GM18526 (cell line): ENCODE measurements around the gene TRIM15.

Experiments
- POLR2A ChIP-seq: IDR thresholded peaks from 3 replicates; pipeline ENCODE4 v1.6.1; 2011; ENCODE audit not compliant: insufficient read length; ENCODE audit errors: extremely low read depth

TRIM15 gene

DNA sequence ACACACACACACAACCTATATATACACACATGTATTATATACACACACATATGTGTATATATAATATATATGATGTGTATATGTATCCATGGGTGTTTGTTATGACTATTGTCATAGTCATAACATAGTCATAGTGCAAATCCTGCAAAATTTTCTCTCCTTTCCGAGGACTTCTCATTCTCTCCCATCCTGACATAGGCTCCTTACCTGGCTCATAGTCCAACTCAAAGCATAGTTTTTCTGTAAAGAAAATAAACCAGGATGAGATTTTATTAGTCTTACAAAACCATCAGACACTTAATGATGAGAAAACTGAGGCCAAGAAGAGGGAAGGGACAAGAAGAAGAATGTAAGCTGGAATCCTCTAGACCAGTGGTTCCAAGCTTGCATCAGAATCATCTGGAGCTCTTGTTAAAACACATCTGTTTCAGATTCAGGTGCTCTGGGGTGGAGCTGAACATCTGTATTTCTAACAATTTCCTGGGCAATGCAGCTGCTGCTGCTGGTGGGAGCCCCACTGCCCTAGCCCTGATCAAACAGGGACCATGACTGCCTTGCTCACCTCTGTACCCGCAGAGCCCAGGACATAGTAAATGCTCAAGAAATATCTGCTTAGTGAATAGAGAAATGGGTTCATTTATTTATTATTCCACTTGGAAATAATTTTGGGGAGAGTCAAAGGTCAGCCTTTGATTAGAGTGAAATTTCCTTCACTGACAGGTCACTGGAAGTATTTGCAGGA lies 7.7 kb upstream of the TRIM15 start:
- TF ChIP-seq POLR2A: no peak

DNA sequence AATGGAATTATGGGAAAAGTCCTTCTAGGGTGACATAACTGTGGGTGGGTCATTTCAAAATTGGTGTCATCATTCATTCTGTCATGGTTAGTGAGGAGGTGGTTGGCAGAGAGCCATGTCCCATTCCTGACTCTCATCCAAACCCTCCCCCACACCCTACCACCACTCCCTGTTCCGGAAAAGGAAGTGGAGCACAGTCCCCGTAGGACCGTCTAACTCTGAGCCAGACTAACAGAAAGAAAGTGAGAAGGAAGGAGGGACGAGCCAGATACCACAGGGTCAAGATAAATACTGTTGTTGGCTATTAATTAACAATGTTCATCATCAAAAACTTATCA lies 7.1 kb upstream of the TRIM15 start:
- TF ChIP-seq POLR2A: no peak

DNA sequence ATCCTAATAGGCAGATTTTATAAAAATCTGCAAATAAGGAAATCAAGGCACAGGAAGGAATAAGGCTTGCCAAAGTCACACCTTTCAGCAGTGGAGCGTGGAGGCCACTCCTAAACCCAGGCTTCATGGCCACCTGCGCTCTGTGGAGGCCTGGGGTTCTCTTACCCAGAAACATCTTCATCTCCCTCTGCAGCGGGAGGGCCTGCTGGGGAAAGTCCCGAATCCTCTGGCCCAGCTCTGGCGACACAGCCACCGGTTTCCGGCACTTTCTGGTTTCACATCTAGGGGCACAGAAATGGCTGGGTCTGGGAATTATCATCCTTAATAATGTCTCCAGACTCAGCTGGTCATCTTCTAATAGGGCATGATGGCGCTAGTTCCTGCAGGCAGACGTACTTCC lies 6.6 kb upstream of the TRIM15 start:
- no peak for TF ChIP-seq POLR2A

DNA sequence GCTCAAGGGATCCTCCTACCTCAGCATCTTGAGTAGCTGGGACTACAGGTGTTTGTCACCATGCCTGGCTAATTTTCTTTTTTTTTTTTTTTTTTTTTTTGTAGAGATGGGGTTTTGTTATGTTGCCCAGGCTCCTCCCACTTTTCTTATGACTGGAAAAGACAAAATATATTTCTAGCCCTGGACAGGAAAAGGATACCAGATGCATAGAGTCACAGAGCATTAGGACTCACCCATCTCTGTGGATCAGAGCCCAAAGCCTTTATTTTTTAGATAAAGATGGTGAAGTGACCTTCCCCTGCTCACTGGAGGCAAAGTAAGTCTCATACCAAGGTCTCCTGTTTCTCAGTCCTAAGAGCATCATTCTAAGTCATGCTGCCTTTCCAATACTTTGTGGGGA lies 5.8 kb upstream of the TRIM15 start:
- no peak for TF ChIP-seq POLR2A

DNA sequence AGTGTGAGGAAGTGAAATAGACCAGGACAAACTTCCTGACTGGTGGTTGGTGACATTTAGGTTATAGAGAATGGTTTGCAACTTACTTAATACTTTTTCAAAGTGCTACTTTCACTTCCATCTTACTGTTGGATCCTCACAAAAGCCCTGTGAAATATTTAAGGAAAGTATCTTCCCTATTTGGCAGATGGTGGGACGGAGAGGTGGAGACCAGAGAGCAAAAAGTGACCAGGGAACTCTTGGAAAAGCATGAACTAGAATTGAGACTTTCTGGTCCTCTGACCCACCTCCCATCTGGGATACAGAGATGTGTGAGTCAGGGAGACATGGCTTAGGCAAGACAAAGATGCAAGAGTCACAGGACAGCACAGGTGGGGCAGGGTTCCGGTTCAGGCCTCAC lies 5.3 kb upstream of the TRIM15 start:
- no peak for TF ChIP-seq POLR2A

DNA sequence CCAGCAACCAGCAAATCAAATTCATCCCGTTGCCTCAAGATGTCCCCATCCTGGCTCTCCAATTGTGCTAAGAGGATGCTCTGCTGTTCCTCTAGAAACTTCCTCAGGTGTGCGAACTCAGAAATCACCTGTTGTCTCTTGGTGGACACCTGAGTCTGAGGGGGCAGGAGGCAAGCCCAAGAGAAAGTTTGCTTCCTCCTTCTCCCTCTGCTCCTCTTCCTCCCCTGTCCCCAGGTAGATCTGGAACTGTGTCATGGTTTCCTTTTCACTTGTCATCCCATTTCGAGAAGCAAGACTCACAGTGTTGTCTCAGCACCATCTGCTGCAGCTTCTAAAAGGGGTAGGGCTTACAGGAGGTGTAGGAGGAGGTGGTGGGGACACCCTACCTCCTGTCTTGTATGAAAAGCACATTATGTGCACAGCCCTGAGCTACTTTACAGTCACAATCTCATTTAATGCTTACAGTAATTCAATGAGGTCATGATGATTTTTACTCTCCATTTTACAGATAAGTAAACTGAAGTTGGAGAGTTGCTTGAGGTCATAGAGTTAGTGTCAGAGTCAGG lies 4.8 kb upstream of the TRIM15 start:
- no peak for TF ChIP-seq POLR2A

DNA sequence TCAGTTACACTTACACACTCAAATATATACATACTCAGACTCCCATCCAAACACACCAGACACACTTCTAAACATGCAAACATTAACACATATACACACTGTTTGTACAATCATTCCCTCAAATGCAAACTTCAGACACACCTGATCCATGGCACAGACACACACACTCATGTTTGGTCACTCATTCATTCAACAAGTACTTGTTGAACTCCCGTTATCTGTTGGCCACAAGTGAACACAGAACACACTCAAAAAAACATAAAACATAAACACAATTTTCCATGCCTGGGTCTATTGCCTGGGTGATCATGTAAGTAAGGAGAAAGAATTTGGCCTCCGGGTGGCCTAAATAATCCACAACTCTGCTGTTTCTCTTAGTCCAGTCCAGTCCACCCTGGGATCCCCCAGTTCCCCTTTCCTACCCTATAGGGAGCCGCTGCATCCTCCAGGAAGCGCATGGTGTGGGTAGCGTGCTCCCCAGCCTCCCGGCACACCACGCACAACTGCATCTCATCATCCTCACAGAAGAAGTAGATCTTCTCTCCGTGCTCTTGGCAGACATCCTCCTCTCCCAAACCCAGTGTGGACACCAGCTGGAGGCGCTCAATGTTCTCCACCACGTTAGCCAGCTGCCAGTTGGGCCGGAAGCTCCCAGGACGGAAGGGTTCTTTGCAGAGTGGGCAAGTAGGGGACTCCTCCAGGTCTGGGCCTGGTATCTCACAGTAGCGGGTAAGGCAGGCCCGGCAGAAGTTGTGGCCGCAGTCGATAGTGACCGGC lies 3.1 kb upstream of the TRIM15 start:
- TF ChIP-seq POLR2A: no peak

DNA sequence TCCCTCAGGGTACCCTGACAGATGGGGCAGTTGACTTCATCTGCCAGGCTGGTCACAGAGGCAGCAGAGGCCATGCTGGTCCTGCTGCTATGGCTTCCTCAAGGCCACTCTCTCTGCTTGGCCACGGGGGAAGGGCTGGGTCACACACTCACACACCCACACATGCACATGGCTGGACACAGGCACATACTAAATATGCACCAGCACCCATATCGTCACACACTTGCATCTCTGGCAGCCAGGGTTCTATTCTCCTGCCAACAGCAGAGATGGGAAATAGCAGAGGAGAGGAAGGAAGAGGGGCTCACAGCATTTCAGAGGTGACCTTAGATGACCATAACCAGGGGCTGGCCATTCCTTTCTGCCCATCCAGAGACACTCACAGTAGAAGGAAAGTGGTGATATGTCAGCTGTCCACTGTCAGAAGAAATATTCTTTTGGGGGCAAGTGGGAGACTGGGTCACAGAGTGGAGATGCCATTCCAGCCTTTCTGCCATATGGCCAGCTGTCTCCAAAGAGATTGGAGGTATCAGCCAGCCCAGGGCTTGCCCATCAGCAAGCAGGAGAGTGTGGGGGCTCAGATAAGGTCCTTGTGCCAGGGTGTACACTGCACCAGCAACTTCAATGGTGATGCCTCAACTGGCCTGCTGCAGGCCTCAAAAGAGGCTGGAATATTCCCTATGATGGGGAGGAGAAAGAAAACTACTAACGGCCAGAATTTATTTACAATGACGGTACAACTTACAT lies 2.4 kb upstream of the TRIM15 start, which contains the start of gene TRIM10:
Gene TRIM10 (minus strand): TSS at position 427 of the 747 bp plus-strand sequence. CDS start 353 bp downstream, at position 74.
- TF ChIP-seq POLR2A: no peak

DNA sequence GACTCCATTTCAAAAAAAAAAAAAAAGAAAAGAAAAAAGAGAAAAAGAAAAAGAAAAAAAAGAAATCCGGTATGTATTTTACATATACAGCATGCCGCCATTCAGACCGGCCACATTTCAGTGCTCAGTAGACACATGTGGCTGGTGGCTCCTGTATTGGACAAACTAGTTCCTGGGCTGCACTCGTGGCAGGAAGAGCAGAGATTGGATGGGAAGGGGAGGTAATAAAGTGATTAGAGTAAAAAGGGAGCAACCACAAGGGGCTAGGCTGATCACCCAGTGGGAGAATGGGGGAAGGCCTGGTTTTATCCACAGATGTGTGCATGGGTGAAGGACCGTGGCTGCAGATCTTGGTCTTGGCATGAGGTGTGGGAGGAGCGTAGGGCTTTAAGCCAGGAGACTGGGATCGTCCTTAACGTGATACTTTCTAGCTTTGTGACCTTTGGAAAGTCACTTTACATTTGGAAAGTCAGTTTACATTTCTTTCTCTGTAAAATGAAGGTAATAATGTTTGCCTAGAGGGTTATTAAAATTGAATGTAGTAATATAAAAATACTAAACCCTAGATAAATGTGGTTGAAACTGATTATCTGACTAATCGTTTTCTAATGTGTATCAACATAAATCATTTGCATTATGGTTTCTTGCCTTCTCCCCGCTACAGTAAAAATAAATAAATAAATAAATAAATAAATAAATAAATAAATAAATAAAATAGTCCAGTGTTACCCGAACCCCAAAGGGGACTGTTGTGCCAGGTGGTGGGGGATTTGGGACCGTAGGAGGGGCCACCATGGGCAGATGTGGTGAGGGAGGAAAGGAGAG lies 869 bp upstream of the TRIM15 start:
- no peak for TF ChIP-seq POLR2A

DNA sequence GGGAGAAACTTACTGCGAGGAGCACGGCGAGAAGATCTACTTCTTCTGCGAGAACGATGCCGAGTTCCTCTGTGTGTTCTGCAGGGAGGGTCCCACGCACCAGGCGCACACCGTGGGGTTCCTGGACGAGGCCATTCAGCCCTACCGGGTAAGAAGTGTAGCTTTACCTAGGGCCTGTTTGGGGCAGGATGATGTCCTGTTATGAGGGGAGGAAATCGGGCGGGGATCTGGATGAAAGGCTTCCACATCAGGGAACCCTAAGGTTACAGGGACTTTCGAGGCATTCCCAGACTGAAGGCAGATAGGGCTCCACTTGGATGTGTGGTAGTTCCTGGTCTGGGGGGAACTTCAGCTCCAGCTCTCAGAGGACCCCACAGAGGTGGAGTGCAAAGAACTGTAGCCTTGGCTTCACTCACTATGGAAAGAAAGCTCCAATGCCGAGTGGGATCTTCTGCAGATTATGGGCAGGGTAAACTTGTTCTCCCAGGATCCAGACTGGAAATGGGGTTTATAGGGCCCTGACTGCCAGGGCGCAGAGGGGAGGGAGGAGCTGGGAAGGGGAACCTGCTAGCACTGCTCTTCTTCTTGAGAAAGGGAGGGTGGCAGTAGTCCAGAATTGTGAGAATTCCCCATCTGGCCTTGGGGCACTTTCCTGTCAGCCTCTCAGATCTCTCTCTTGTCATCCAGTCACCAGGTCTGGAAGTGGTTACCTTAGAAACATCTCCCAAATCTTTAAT lies 740 bp downstream of the TRIM15 start:
- no peak for TF ChIP-seq POLR2A

DNA sequence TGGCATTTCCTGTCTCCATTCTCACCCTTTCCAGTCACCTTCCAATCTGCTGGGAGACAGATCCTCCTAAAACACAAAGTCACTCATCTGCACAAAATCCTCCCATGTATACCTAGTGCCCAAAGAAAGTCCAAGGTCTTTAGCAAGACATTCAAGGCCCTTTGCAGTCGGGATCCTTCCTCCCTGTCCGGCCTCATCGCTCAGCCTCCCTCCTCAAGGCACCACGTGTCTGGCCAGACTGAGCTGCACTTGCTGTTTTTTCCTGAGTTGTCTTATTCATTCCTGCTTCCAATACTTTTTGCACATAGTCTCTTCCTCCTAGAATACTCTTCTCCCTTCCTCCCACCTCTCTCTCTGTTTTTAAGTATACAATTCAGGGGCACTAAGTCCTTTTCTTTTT lies 1.4 kb downstream of the TRIM15 start:
- no peak for TF ChIP-seq POLR2A

DNA sequence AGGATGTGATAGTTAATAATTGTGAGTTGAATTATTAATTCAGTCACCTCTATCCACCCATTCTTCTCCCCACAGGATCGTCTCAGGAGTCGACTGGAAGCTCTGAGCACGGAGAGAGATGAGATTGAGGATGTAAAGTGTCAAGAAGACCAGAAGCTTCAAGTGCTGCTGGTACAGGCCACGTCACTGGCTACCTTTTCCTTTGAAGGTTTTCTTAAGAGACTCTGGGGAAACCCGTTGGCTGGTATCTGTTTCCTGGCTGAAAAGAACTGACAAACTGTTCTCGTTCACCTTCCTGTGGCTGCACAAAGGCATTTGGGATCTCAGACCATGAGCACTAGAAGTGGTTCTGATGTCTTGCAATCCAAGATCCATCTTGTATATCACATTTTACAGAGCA lies 3.8 kb downstream of the TRIM15 start:
- TF ChIP-seq POLR2A: no peak

DNA sequence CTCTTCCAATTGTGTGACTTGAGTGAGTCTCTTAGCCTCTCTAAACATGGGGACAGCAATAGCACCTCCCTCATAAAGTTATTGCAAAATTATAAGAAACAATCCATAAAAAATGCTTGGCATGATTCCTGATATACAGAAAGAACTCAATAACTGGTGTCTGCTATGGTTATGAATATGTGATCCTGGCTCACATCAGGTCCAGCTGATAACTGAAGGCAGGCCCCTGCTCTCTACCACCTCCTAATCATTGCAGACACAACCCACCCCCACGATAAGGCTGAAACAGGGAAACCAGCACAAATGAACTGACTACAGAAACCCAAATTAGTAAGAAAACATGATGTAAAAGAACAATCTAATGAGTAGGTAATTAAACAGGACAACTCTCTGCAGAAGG lies 5.4 kb downstream of the TRIM15 start:
- TF ChIP-seq POLR2A: no peak
